A204.1 (cell line): ENCODE data around the gene PTPRC.

Experiments used
- FAIRE-seq: peaks from 2 replicates; lab custom pipeline; 2012; peaks lifted over from hg19 to GRCh38; lab: Jason Lieb, UNC

The PTPRC gene

GRCh38 chr1:198622001-198622400 is 16.8 kb upstream of the PTPRC start:
- no peak for FAIRE-seq

- FAIRE-seq = no peak
Measured at GRCh38 chr1:198623752-198624647, 14.8 kb upstream of the PTPRC start.

- no peak for FAIRE-seq
Measured at GRCh38 chr1:198624648-198624980, 14.2 kb upstream of the PTPRC start.

DNA sequence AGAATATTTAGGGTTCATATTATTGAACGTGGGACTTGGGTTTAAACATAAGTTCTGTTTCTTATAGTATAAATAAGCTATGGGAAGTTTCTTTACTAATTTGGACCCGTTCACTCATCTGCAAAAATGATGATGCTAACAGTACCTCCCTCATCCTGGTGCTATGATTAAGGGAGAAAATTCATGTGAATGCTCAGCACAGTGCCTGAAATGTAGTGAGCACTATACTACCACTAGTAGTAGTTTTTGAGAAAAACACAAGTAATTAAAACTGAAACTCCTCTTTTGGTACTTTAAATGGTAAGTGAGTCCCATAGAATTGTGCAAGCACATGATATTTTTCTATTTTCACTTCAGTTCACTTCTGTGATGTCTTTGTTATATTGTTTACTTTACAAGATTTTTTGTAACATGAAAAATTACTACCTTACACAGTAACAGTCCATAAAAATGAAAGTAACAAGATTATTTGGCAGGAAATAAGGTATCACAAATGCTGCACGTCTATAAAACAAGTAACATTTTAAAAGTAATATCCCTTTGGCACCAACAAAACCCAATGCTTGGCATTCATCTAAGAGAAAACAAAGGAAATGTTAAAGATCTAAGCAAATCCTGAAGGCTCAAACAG is 11.3 kb upstream of the PTPRC start:
- no peak for FAIRE-seq

- no peak for FAIRE-seq
Measured at GRCh38 chr1:198628067-198628455, 10.8 kb upstream of the PTPRC start.

DNA sequence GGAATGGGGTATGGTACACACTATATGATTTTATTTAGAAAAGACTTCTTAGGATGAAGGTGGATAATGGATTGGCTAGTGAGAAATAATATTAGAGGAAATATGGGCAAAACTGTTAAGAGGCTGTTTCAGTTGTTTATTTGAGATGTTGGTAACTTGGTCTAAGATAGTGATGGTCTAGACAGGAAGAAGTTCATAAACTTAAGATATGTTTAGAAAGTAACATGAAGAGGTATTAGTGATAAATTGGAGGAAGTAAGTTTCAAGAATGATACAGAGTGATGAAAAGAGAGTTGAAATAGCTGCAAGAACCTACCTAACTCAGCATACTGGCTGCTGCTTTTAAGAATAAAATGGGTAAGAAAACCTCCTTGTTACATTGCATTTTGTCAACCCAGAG is 9.2 kb upstream of the PTPRC start:
- no peak for FAIRE-seq

DNA sequence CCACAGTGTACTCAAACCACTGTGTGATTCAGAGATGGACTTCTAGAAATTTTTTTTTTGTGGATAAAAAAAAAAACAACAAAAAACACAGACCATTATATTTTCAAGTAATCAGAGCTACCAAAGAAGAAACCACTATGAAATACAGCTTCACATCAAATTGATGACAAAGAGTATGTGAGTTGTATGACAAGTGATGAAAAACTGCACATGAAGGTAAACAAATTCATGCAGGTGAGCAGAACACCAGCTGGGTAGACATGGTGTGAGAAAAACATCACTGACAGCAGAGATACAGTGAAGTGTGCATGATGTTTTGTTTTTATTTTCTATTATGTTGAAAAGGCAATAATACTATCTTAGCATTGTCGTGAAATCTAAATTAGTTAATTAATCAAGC is 8.0 kb upstream of the PTPRC start:
- FAIRE-seq = no peak

GRCh38 chr1:198631292-198631691 is 7.5 kb upstream of the PTPRC start:
- no peak for FAIRE-seq

- no peak for FAIRE-seq
Measured at GRCh38 chr1:198632007-198632406, 6.8 kb upstream of the PTPRC start.

DNA sequence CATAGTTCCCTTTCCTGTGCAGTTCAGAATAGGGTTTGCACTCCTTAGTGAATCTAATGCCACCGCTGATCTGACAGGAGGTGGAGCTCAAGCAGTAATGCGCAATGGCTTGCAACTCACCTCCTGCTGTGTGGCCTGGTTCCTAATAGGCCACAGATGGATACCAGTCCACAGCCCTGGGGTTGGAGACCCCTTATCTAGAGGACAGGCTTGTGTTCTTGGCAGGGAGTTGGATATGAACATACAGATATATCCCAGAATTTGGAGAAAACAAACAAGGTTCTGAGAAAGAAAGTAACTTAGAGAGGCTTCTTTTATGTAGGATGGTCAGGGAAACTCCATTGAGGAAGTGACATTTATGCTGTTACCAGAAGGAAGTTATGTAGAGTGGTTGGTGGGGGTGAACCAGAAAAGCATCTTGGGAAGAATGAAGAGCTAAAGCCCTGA is 5.1 kb upstream of the PTPRC start:
- no peak for FAIRE-seq

DNA sequence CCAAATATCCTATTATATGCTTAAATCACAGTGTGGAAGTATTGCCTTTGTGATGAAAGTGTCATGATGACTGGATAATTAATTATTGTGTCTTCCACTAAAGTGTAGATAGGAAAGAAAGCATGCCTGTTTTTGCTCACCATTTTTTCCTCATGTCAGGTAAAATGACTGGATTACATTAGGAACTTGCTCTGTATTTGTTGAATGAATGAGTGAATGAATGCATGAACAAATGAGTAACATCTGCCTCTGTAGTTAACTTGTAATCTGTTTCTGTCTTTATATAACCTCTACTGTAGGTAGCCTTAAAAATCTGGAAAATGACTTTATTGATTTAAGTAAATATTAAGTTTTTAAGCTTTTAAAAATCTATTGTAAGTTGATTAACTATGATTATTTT is 2.9 kb upstream of the PTPRC start:
- no peak for FAIRE-seq

DNA sequence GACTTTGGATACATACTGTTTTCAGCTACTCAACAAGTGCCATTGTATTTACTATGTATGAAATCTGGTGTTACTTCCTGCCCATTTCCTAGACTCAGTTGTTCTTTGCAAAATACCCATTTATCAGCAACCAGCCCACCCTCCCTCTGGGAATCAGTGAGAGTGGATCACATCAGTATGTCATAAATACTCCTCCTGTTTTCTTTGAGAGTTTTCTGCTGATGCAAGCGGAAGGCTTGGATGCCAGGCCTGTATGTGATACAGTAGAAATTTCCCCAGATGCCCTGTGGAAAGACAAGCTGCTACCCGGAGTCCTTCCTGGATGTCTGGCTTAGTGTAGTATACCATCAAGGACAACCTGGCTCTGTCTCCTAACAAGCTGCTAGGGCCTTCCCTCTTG is 2.4 kb upstream of the PTPRC start:
- FAIRE-seq = no peak

- no peak for FAIRE-seq
Measured at GRCh38 chr1:198637157-198637556, 1.7 kb upstream of the PTPRC start.

DNA sequence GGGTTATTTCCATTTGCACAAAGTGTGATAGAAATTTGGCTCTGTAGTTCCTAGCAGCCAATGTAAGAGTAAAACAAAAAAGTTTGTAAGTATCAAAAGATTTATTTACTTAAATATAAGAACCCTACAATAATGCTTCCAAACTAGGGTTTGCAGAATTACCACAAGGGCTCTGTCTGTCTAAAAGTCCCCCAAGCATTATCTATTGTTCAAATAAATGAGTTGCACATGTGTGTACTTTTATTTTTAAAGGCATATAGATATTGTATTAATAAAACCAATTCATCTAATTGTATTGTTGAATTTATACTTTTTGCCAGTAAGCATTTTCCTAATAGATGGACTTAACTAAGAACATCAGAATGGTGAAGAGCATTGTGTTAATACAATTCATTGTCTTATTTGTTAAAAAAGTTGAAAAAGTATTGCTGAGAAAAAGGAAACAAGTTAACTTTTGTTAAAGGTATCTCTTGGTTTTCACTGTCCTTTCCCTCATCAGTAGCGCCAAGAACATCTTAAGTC is 863 bp upstream of the PTPRC start:
- FAIRE-seq = no peak

DNA sequence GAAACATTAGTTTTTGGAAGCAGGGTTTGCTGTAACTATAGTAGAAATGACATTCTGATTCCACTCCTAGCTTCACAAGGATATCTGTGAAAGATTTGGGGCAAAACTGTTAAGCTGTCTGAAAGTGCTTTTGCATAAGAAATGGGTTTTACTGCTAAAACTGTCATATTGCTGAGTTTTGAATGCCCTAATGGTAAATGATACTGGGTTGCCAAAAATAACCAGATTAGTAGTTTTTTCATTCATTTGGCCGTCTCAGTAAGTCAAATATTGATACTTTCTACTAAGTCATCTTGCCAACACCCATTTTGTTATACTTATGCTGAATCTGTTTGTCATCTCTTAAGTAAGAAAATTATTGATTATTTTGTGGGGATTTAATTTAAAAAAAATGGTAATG is 399 bp upstream of the PTPRC start:
- FAIRE-seq = no peak

- no peak for FAIRE-seq
Measured at GRCh38 chr1:198639671-198640143, 867 bp downstream of the PTPRC start.

GRCh38 chr1:198640174-198640573 is 1.3 kb downstream of the PTPRC start:
- no peak for FAIRE-seq

- FAIRE-seq = no peak
Measured at GRCh38 chr1:198641501-198641900, 2.7 kb downstream of the PTPRC start.

DNA sequence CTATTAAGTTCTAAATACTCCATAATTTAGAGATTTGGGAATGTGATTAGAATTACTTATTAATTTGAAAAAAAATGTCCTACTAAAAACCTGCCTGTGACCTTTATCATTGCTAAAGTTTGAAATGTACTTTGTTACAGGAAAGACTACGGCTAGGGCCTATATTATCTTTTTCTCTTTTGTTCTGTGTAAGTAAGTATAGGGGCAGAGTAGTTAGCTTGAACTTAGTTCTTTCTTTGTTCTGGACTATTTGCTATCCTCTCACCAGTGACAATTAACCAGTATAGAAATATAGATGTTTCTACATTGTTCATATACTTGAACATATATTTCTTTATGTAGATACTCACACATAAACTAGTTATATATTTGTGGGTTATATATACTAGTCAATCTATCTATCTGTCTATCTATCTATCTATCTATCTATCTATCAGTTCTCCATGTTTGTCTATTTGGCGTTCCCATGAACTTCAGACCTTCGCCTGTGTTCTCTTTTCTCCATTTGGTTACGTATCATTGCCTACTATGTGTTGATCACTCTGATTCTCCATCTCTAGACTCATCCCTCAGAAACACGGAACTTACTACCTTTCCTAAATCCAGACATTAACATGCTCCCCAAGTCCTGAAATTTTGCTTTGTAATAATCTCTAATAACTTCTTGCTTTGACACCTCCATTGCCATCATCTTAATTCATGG is 3.3 kb downstream of the PTPRC start:
- FAIRE-seq = no peak

GRCh38 chr1:198642983-198643382 is 4.1 kb downstream of the PTPRC start:
- no peak for FAIRE-seq

DNA sequence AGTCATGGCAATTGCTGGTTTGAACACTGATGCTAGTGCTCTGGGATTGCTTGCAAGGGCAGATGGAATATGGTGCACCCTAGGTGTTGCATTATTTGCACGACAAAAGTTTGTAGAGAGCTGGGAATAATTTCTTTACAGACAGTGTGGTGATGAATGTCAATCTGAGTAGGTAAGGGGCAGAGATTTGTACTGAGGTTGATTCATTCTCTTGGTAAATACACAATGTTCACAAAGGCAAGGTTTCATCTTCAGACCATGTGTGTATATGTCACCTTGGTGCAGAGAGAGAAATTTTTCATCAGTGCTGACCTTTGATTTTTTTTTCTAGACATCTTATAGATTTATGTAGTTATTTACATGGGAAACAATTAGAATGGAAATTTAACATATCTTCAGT is 5.0 kb downstream of the PTPRC start:
- FAIRE-seq = no peak

DNA sequence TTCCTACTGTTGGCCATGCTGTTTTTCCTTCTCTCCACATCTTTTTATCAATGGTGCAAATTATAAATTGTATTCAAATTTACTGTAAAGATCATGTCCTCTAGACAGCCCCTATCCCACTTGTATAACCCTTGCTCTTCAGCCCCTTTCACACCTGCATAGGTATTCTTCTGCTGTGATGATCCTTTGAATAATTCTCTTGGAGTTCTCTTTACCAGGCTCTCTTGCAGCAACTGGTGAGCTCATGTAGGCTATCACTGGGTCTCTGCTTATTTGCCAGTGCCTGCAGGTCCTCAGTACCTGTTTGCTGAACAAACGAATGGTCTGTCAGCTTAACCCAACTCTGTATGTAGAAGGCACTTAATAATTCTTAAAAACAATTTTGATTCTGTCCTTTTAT is 8.2 kb downstream of the PTPRC start:
- no peak for FAIRE-seq

DNA sequence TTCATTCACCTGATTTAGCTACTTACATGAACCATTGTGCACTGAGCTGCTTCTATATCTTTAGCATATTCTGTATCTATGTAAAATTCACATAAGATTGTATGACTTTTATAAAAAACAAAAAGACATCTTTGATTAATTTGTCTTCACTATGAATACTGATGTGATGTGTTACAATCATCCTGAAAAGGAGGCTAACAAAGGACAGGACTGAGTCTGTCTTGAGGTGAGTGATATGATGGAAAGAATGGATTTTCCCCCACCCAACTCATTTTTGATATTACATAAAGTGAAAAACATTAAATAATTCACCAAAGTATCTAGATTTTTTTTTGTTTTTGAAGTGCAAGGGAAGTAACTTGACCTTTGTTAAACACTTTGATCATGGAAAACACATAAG is 9.8 kb downstream of the PTPRC start:
- FAIRE-seq = no peak
